NK-92 (cell line): ENCODE measurements around the gene IP6K2.

Experiments used
- DNase-seq: peaks from one replicate; lab custom pipeline; 2025; ENCODE audit not compliant: unreplicated experiment; lab: John Stamatoyannopoulos, UW

The IP6K2 gene

GRCh38 chr3:48689384-48689783, 27.6 kb downstream of the IP6K2 start:
- no peak for DNase-seq

DNA sequence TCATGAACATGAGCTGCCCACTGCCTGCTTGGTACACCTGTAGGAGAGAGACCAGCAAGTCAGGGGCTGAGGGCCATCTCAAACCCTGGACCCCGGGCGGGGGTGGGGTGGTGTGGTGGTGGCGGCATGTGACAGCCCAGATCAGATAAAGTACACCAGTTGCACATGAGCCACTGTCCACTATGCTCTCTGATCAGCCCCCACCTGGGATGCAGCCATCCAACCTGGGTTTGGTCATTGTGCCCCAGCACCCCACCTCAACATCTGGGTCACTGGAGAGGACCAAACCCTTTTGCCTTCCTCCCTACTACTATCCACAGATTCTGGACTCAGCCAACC, 28.3 kb downstream of the IP6K2 start:
- no peak for DNase-seq

GRCh38 chr3:48688032-48688736, 28.8 kb downstream of the IP6K2 start:
- DNase-seq, result no peak

DNA sequence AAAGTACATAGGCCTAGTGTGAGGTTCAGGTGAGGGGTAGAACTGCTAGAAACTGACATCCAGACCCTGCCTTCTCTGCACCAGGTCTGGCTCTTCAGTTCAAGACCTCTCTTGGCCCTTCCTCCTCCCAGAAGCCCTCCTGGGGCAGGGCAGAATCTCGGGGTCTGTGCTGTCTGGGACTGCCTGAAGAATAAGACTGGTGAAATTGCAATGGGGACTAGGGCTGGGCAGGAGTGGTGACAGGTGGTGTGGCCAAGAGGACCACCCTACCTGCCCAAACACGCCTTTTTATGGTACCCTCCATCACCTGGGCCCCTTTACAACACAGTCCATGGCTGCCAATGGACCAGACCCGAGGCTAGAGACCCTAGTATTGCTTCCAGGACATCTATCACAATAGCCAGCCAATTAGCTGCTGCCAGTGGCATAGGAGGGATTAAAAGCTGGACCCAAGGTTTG, 29.8 kb downstream of the IP6K2 start:
- no peak for DNase-seq

DNA sequence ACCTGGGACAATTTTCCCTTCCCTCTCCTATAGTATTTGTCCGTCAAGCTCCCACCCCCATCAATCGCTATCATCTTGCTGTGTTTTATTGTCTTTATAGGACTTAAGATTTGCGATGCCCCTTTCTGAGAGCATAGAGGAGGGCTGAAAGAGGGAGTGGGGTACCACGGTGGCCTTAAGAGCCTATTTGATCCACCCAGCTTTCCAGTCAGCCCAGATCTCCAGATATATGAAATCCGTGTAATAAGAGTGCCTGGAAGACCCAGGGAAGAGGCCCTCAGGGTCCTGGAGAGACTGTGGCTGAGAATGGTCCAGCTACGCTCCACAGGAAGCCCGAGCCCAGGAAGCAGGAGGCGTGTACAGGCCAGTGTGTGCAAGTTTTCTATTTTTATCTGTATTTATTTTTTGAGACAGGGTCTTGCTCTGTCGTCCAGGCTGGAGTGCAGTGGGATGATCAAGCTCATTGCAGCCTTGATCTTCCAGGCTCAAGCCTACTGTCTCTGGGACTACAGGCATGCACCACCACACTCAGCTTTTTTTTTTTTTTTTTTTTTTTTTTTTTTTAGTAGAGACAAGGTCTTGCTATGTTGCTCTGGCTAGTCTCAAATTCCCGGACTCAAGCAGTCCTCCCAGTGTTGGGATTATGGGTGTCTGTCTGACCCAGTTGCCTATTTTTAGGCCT, 30.3 kb downstream of the IP6K2 start:
- no peak for DNase-seq

- DNase-seq, result peak; percentile 18
These were observed 31.2 kb downstream of the IP6K2 start, which contains the start of gene NCKIPSD for GRCh38 chr3:48685603-48686511. TSS of gene NCKIPSD (minus strand) at chr3:48685915. CDS start at chr3:48685807, 108 bp downstream.

DNA sequence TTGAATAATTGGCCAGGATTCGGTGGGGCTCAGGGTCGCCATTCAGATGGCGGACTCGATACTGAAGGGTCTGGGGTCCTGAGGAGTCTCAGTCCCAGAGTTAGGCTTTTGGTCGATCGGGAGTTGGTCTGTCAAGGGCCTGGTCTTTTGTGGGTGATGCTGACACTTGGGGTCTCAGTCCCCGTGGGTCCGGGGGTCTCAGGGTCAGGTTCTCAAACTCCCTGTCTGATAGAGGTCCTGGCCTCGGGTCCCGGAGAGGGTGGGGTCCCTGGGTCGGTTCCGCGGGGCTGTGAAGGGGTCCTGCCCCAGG, 31.8 kb downstream of the IP6K2 start:
- DNase-seq, result no peak

- DNase-seq, result no peak
These were observed 32.4 kb downstream of the IP6K2 start for GRCh38 chr3:48684480-48685143.

- DNase-seq, result no peak
These were observed 33.0 kb downstream of the IP6K2 start for GRCh38 chr3:48684054-48684349.

DNA sequence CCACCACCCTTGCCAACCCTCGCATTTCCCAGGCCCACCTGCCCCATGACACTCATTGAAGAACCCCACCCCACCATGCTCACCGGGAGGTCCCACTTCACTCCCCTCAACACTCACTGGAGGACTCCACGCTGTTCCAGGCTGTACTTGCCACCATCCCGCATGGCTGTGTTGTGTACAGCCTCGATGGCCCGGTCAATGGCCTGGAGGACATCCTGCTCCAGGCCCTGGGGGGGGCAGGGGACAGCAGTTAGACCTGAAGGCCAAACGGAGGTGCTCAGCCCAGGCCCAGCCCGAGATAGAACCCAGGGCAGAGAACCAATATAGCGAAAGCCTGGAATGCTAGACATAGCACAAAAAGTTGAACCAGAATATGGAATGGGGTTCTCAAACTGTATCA, 34.2 kb downstream of the IP6K2 start:
- no peak for DNase-seq

DNA sequence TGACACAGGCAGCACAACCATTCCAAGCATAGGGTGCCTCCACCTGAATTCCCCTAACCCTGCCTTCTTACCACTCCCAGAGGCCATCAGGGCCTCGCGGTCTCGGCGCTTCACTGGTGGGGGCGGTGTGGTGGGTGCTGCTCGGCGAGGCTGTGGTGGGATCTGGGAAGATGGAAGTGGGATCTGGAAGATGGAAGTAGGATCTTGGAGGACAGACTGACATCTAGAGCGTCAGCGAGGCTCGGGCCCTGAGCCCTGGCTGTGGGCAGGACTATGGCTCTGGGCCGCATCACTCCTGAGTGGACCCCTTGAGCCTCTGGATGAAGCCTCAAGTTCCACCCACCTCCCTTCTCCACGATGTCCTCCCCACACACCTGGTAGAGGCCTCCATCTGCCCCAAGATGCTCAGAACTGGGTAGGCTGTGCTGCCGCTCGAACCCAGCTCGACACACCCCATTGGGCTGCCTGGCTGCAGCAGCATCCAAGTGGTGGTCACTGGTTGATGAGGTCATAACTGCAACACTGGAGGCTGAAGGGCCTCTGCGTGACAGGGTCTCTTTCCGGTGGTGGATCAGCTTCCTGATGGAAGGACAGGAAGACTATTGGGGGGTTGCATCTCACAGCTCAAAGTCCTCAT, 34.9 kb downstream of the IP6K2 start:
- DNase-seq, result no peak

DNA sequence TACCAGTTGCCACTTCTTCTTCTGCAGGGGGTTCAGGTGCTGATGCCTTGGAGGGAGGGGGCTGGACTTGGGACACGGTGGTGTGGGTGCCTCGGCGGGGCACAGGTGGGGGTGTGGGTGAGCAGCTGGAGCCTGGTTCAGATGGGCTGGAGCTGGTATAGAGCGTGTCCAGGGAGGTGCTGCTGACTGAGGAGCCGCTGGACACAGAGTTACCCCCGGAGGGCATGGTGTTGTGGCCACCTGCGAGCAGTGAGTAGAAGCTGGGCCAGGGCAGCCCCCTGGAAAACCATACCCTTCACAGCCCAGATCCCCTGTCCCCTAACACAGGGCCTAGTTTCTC, 35.5 kb downstream of the IP6K2 start:
- DNase-seq, result no peak

DNA sequence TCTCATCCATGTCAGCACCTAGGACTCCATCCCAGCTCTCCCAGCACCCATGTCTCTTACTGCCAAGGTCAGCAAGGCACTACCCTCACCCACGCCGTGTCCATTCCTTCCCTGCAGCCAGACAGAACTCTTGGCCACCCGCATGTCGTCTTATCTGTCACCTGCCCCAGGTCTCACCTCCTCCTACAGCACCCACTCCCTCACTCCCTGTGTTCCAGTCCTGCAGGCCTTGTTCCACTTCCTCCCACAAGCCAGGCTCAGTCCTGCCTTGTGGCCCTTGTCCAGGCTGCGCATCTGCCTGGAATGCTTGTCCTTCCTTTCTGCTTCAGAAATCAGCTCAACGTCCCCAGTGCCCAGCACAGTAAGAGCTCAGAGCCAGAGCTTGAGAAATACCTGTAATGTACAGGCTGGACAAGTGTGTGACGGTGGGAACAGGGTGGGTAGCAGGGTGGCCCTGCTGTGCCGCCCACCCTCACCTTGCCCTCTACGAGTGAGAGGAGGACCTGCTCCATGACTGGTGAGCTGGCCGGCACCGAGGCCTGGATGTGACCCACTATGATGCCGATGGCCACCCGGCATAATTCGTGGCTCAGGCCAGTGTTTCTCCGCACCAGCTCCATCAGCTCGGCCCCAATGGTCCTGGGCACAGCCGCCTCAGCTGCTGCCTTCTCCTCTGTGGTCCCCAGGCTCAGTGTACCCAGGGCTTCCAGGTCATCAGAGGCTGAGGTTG, 36.0 kb downstream of the IP6K2 start:
- DNase-seq, result no peak

GRCh38 chr3:48679411-48680391, 37.3 kb downstream of the IP6K2 start:
- DNase-seq, result no peak

- no peak for DNase-seq
These were observed 38.2 kb downstream of the IP6K2 start for GRCh38 chr3:48678566-48679380.

DNA sequence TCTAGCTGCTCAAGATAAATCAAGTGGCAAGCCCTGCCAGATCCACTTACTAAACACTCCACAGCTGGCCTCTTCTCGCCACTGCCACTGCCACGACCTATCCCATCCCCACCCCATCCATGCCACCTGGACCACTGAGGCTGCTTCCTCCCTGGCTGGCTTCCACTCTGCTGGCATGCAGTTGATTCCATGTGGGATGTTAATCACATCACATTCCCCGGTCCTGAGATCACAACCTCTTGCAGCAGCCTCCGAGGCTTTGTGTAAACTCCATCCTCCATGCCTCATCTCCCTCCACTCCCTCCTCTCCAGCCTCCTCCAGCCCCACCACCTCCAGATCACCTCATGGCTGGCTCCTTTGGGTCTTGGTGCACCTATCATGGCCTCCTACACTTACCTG, 39.0 kb downstream of the IP6K2 start:
- no peak for DNase-seq

DNA sequence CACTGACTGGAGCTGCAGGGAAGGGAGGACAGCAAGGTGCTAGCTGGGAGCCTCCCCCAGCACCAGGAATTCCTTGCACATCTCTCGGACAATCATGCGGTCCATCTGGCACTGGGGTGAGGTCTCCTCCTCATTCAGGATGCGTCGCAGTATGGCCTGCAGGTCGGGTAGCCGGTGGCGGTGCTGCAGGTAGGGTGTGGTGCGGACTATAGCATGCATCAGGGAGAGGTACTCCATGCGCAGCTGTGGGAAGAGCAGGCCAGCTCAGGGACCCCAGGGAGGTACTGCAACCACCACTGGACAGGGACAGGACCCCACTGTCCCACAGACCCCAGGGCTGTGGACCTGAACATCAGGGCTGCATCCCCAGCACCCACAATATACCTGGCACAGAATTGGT, 42.5 kb downstream of the IP6K2 start:
- DNase-seq, result no peak

DNA sequence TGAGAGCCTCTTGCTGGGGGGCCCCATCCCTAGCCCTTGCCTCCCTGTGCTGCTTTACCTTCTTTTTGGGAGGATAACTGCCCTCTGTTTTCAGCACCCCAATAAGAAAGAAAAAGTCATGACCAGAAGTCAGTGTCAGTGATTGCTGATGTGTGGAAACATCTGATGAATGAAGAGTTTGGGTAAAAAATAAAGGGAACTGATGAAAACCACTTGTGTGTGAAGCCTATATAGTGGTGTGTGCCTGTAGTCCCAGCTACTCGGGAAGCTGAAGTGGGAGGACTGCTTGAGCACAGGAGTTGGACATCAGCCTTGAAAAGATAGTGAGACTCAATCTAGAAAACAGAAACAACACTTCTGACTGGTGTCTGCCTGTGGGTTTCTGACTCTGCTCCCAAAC, 44.5 kb downstream of the IP6K2 start:
- no peak for DNase-seq

DNA sequence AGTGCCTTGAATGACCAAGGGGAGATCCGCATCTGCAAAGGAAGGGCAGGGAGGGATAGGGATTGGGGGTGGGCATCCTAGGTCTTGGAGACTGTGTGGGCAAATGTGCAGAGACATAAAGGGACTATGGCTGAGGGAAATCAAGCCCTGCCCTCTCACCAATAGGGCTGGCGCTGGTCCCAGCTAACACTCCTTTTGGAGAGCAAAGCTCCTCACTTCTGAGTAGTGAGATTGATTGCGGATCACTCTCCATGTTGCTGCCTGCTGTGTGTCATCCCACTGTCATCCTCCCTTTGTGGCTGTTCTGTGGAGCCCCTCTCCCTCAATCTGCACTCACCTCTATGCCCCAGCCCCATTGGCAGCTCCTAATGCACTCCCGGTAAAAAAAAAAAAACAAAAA, 52.1 kb downstream of the IP6K2 start:
- DNase-seq, result no peak
